ENCODE measurements around the gene ACADS. TPM values are rescaled to one million over a fixed set of nuclear protein-coding genes. Genes with fewer than 3 reads are reported as not detected.

ACADS gene
- total RNA-seq, 1 experiment from 2014 or later = 11.0 TPM

- TF ChIP-seq FOXK1 (CRISPR knock-in tag; IDR thresholded peaks at IDR 0.05) (no peak), ATF2 (CRISPR knock-in tag; IDR thresholded peaks at IDR 0.05; ENCODE audit: borderline replicate concordance, low read depth) (no peak), PREB (CRISPR knock-in tag; IDR thresholded peaks at IDR 0.05; ENCODE audit: borderline replicate concordance) (no peak), NR2C2 (CRISPR knock-in tag; IDR thresholded peaks at IDR 0.05) (no peak), ZNF263 (CRISPR knock-in tag; IDR thresholded peaks at IDR 0.05; ENCODE audit: low read depth) (no peak)
- TF ChIP-seq, protein P1, sequence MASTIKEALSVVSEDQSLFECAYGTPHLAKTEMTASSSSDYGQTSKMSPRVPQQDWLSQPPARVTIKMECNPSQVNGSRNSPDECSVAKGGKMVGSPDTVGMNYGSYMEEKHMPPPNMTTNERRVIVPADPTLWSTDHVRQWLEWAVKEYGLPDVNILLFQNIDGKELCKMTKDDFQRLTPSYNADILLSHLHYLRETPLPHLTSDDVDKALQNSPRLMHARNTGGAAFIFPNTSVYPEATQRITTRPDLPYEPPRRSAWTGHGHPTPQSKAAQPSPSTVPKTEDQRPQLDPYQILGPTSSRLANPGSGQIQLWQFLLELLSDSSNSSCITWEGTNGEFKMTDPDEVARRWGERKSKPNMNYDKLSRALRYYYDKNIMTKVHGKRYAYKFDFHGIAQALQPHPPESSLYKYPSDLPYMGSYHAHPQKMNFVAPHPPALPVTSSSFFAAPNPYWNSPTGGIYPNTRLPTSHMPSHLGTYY (CRISPR knock-in tag; IDR thresholded peaks at IDR 0.05) = no peak
Observed at GRCh38 chr12:120775862-120776552, 50.4 kb downstream of the ACADS start (continued).

DNA sequence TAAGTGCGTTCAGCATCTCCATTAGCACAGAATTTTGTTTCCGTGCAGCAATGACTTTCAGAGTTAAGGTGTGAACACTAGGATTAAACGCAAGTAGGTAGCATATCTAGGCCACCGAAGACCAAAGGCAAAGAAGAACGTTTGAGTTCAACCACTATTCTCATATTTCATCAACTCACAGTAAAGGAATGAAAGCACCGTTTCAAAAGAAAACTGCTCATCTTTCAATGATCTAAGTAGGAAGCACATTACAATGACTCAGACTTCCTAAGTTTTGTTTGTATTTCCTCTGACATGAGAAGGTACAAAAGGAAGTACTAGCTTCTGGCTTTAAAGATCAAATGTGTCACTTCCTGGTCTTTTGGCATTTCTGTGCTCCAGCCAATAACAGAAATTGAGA, 57.6 kb downstream of the ACADS start:
- no peaks in the 10 kb centered on the region for H3K9me3 Mint-ChIP-seq
- DNase-seq (ENCODE audit: low spot score) (no peak), ATAC-seq (no peak)
- no peak overlapping the region for H3K27ac Mint-ChIP-seq
- POLR2A ChIA-PET = no interaction called here
- peaks cover 10% of the 10 kb centered on the region for H3K36me3 Mint-ChIP-seq
- CTCF ChIA-PET = interaction anchor here (1.4 kb wide), 1 partner anchor 222 kb away, joined by 3 read pairs; no protein-coding TSS in a partner anchor
- H3K4me3 Mint-ChIP-seq = no peak overlapping the region
- no peaks in the 10 kb centered on the region for H3K27me3 Mint-ChIP-seq (ENCODE audit: low read depth)
- no peaks in the 10 kb centered on the region for H3K4me1 Mint-ChIP-seq
- TF ChIP-seq AR (CRISPR knock-in tag; IDR thresholded peaks at IDR 0.05) (no peak), ZNF121 (CRISPR knock-in tag; IDR thresholded peaks at IDR 0.05) (no peak), GTF2I (CRISPR knock-in tag; conservative IDR thresholded peaks at IDR 0.05) (no peak), PRRX2 (CRISPR knock-in tag; IDR thresholded peaks at IDR 0.05) (no peak), HMGXB4 (CRISPR knock-in tag; IDR thresholded peaks at IDR 0.05) (no peak), IRF1 (CRISPR knock-in tag; IDR thresholded peaks at IDR 0.05) (no peak), NR1H2 (CRISPR knock-in tag; IDR thresholded peaks at IDR 0.05) (no peak), ARID4B (CRISPR knock-in tag; IDR thresholded peaks at IDR 0.05; ENCODE audit: borderline replicate concordance) (no peak), HMGA2 (CRISPR knock-in tag; IDR thresholded peaks at IDR 0.05) (no peak), E2F5 (CRISPR knock-in tag; IDR thresholded peaks at IDR 0.05) (no peak)
- TF ChIP-seq, protein P2, sequence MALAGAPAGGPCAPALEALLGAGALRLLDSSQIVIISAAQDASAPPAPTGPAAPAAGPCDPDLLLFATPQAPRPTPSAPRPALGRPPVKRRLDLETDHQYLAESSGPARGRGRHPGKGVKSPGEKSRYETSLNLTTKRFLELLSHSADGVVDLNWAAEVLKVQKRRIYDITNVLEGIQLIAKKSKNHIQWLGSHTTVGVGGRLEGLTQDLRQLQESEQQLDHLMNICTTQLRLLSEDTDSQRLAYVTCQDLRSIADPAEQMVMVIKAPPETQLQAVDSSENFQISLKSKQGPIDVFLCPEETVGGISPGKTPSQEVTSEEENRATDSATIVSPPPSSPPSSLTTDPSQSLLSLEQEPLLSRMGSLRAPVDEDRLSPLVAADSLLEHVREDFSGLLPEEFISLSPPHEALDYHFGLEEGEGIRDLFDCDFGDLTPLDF (CRISPR knock-in tag; IDR thresholded peaks at IDR 0.05) = no peak
- TF ChIP-seq, protein P3, sequence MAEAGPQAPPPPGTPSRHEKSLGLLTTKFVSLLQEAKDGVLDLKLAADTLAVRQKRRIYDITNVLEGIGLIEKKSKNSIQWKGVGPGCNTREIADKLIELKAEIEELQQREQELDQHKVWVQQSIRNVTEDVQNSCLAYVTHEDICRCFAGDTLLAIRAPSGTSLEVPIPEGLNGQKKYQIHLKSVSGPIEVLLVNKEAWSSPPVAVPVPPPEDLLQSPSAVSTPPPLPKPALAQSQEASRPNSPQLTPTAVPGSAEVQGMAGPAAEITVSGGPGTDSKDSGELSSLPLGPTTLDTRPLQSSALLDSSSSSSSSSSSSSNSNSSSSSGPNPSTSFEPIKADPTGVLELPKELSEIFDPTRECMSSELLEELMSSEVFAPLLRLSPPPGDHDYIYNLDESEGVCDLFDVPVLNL (CRISPR knock-in tag; IDR thresholded peaks at IDR 0.05; ENCODE audit: borderline replicate concordance, low read depth) = no peak

All from WTC11 (cell line).